Keratinocyte (primary cell): ENCODE measurements around the gene BTLA.

ENCODE experiments used
- EZH2 ChIP-seq: IDR thresholded peaks from one replicate; pipeline ENCODE4 v1.6.1; 2012; ENCODE audit warnings: inconsistent platforms, mild to moderate bottlenecking, low read length, moderate library complexity
- TF ChIP-seq, protein P1 (sequence below), 3 experiments: IDR thresholded peaks in 1 of 3; conservative IDR thresholded peaks in 1 of 3; optimal IDR thresholded peaks in 1 of 3; 2 replicates in 2 of 3; 3 replicates in 1 of 3; pipeline versions ENCODE3 to v1.5.1; 2011; ENCODE audit warnings: low read length in 3 of 3, mild to moderate bottlenecking in 3 of 3, moderate library complexity in 2 of 3, control low read depth in 1 of 3, inconsistent platforms in 1 of 3; ENCODE audit not compliant: insufficient read depth in 2 of 3; ENCODE audit errors: extremely low read depth in 1 of 3

DNA sequence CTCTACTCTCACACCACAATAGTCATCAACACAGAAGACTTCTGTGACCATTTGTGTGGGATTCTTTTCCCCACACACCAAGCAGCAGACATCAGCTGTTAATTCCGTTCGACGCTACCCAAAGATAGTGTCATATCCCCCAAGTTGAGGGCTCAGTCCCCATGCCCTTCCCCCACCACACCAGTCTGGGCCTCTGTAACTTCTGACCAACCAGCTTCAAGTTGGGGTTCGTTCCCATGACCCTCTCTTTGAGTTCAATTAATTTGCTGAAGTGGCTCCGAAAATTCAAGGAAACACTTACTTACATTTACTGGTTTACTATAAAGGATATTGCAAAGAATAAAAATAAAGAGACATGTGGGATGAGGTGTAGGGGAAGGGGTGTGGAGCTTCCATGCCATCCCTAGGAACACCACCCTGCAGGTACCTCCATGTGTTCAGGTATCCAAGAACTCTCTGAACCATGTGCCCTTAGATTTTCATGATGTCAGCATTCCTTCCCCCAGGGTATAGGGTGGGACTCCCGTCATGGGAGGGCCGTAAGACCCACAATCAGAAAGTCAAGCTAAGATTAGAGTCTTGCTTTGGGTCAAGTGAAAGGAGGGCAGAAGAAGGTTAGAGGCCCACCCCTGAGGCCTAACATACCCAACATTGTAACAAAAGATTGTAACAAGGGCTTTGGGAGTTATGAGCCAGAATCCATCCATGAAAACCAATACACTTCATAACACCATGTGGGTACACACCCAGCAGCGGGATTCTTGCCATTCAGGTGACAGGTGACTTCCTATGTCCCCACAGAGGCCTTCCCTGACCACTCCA lies 82.7 kb downstream of the BTLA start:
- TF ChIP-seq, protein P1, sequence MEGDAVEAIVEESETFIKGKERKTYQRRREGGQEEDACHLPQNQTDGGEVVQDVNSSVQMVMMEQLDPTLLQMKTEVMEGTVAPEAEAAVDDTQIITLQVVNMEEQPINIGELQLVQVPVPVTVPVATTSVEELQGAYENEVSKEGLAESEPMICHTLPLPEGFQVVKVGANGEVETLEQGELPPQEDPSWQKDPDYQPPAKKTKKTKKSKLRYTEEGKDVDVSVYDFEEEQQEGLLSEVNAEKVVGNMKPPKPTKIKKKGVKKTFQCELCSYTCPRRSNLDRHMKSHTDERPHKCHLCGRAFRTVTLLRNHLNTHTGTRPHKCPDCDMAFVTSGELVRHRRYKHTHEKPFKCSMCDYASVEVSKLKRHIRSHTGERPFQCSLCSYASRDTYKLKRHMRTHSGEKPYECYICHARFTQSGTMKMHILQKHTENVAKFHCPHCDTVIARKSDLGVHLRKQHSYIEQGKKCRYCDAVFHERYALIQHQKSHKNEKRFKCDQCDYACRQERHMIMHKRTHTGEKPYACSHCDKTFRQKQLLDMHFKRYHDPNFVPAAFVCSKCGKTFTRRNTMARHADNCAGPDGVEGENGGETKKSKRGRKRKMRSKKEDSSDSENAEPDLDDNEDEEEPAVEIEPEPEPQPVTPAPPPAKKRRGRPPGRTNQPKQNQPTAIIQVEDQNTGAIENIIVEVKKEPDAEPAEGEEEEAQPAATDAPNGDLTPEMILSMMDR (optimal IDR thresholded peaks at IDR 0.05 in 1 of 3, IDR thresholded peaks at IDR 0.05 in 1 of 3, conservative IDR thresholded peaks at IDR 0.05 in 1 of 3; ENCODE audit: extremely low read depth in 1 of 3, insufficient read depth in 2 of 3, low read length in 3 of 3), result no peak
- no peak for TF ChIP-seq EZH2
